Measurements from ENCODE around the gene TIMP1.
A peak's percentile ranks its signal among the peaks of the same experiment; 100 is the strongest.

TIMP1 gene

GRCh38 chrX:47581731-47582647, at the start of gene TIMP1:
Gene TIMP1 (plus strand): TSS chrX:47582436. CDS start chrX:47583416, 980 bp downstream.
- DNase-seq = peak; percentile 89

- no peak for DNase-seq
Measured at GRCh38 chrX:47539860-47540259, 42.4 kb upstream of the TIMP1 start.

GRCh38 chrX:47540754-47541538, 41.3 kb upstream of the TIMP1 start:
- no peak for DNase-seq

GRCh38 chrX:47543496-47543895, 38.7 kb upstream of the TIMP1 start:
- DNase-seq = no peak

- peak; percentile 90 for DNase-seq
Measured at GRCh38 chrX:47556045-47556623, 26.1 kb upstream of the TIMP1 start.

- DNase-seq = no peak
Measured at GRCh38 chrX:47558436-47558835, 23.8 kb upstream of the TIMP1 start.

GRCh38 chrX:47560179-47560933, 21.9 kb upstream of the TIMP1 start:
- DNase-seq = no peak

GRCh38 chrX:47560934-47561658, 21.1 kb upstream of the TIMP1 start, which contains the start of gene ARAF:
Gene ARAF (plus strand): TSS chrX:47561205. CDS start chrX:47562968, 1,763 bp downstream.
- peak; percentile 97 for DNase-seq

- no peak for DNase-seq
Measured at GRCh38 chrX:47561659-47562151, 20.5 kb upstream of the TIMP1 start.

GRCh38 chrX:47562615-47563243, 19.5 kb upstream of the TIMP1 start:
- DNase-seq = peak; percentile 36

- DNase-seq = peak; percentile 34
Measured at GRCh38 chrX:47563801-47564315, 18.4 kb upstream of the TIMP1 start.

GRCh38 chrX:47564438-47565085, 17.7 kb upstream of the TIMP1 start:
- peak; percentile 37 for DNase-seq

- no peak for DNase-seq
Measured at GRCh38 chrX:47566841-47567240, 15.4 kb upstream of the TIMP1 start.

GRCh38 chrX:47568656-47569295, 13.5 kb upstream of the TIMP1 start:
- peak; percentile 43 for DNase-seq

- no peak for DNase-seq
Measured at GRCh38 chrX:47570794-47571193, 11.4 kb upstream of the TIMP1 start.

- no peak for DNase-seq
Measured at GRCh38 chrX:47571215-47571614, 11.0 kb upstream of the TIMP1 start.

GRCh38 chrX:47571896-47572295, 10.3 kb upstream of the TIMP1 start:
- no peak for DNase-seq

GRCh38 chrX:47572773-47573340, 9.4 kb upstream of the TIMP1 start:
- no peak for DNase-seq

- no peak for DNase-seq
Measured at GRCh38 chrX:47573341-47574075, 8.7 kb upstream of the TIMP1 start.

Data from activated CD4-positive, alpha-beta T cell treated with anti-CD3 and anti-CD28 coated beads, Interleukin-2, amount 50 U/mL, for 16 hours (primary cell).